Activated naive CD4-positive, alpha-beta T cell treated with anti-CD3 and anti-CD28 coated beads, Interleukin-2, amount 50 U/mL, for 24 hours (primary cell): Measurements from ENCODE around the gene GLIPR1.
"Not testable (repeated sequence)": the region's sequence is repeated elsewhere in the genome, so short reads cannot be mapped to it uniquely, and the experiment has no call there.

Experiments
- H3K27ac Mint-ChIP-seq: one replicate; pipeline ENCODE4 v1.8.0; 2021; ENCODE audit warnings: mild to moderate bottlenecking, mixed read lengths
- H3K27me3 Mint-ChIP-seq: one replicate; pipeline ENCODE4 v1.8.0; 2021; ENCODE audit warnings: mixed read lengths
- H3K36me3 Mint-ChIP-seq: one replicate; pipeline ENCODE4 v1.8.0; 2021; ENCODE audit warnings: mixed read lengths
- H3K4me1 Mint-ChIP-seq: one replicate; pipeline ENCODE4 v1.8.0; 2021; ENCODE audit warnings: mixed read lengths
- H3K4me3 Mint-ChIP-seq: one replicate; pipeline ENCODE4 v1.8.0; 2021; ENCODE audit warnings: mild to moderate bottlenecking, mixed read lengths
- H3K9me3 Mint-ChIP-seq: one replicate; pipeline ENCODE4 v1.8.0; 2021; ENCODE audit warnings: mixed read lengths

GLIPR1 gene

DNA sequence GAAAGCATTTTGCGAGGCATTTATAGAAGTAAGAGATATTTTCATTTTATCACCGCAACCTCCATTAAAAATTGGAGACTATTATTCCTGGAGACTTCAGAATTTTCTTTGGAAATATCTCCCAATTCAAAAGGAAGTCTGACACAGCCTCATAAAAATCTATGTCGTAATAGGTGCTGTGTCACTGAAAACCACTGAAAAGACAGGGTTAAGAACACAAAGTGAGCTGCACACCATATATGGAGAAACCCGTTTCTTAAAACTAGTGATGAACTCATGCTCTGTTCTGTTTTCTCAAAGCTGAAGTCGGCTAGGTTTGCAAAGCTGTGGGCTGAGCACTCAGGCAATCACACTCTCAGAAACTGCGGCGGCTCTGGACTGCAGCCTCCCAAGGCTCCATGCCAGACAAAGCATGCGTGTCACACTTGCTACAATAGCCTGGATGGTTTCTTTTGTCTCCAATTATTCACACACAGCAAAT is at the start of gene GLIPR1:
Gene GLIPR1 (plus strand): TSS at position 287 of the 481 bp plus-strand sequence. CDS start 126 bp downstream, at position 413.
- Mint-ChIP-seq H3K9me3 (no peaks in the 10 kb centered on the region), H3K27me3 (no peaks in the 10 kb centered on the region), H3K36me3 (peaks cover 4% of the 10 kb centered on the region), H3K4me1 (peaks cover 89% of the 10 kb centered on the region), H3K27ac (peak within 1 kb of the TSS; percentile 90), H3K4me3 (peak within 1 kb of the TSS; percentile 76)

DNA sequence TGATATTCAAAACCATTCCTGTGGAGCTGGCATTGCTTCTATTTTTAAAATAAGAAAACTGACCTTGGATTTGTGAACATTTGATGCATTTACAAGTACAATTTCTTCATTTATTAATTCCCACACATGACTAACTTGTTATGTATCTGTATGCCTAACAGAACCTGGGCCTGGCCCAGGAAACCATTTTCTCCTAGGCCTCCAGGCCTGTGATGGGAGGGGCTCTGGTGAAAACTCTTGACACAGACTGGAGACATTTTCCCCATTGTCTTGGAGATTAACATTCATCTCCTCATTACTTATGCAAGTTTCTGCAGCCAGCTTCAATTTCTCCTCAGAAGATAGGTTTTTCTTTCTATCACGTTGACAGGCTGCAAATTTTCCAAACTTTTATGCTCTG is 47.6 kb upstream of the GLIPR1 start:
- Mint-ChIP-seq H3K36me3 (peaks cover 10% of the 10 kb centered on the region), H3K9me3 (peaks cover under 1% of the 10 kb centered on the region), H3K4me3 (no peak overlapping the region), H3K4me1 (no peaks in the 10 kb centered on the region), H3K27ac (no peak overlapping the region), H3K27me3 (no peaks in the 10 kb centered on the region)

DNA sequence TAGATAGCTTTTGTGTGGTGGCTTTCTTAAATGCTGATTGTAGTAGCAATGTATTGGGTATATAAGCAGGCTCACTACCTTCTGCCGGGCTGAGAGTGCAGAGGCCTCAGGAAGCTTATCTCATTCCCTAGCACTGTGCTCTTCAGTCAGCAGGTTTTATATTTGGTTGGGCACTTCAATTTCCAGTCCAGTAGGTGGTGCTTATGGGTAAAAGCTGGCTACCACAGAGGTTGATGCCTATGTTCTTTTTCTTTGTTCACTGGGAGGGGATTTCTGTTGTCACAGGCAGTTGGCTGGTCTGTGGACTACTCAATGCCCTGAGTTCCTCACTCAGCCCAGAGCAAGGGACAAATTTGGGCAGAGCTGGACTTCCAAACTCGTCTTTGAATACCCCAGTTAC is 43.0 kb upstream of the GLIPR1 start:
- H3K27ac Mint-ChIP-seq, result no peak overlapping the region
- no peaks in the 10 kb centered on the region for H3K4me1 Mint-ChIP-seq
- peaks cover 6% of the 10 kb centered on the region for H3K9me3 Mint-ChIP-seq
- no peak overlapping the region for H3K4me3 Mint-ChIP-seq
- peaks cover 8% of the 10 kb centered on the region for H3K27me3 Mint-ChIP-seq
- H3K36me3 Mint-ChIP-seq, result peaks cover 5% of the 10 kb centered on the region

DNA sequence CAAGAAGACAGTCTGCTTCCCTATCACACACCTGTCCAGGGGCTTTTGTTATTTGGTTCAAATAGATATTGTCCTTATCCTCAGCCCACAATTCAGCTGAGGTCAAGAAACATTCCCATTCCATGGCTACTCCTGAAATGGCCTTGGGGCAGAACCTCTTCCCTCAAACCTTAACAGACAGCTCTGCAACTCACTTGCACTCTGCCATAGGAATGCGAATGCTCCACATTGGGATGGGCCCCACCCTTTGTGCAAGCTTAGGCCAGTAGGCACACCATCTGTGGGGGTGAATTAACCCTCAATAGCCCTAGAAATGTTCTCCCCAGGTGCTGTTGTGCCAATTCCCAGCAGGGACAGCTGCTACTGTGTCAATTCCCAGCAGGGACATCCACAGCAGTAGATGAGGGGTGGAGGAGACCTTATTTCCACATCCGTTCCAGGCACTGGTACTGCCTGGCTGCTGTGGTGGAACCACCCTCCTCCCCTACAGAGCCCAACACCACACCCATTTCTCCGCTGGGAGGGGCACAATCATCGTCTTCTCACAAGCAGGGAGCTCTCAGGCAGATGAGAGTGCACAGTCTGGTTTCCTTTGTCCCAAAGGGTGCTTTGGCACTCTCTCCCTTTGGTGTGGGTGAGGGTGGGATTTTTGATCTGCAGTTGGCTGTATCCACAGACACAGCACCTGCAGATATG is 42.3 kb upstream of the GLIPR1 start:
- H3K27me3 Mint-ChIP-seq, result peaks cover 8% of the 10 kb centered on the region
- no peaks in the 10 kb centered on the region for H3K4me1 Mint-ChIP-seq
- H3K4me3 Mint-ChIP-seq, result no peak overlapping the region
- H3K36me3 Mint-ChIP-seq, result peaks cover 5% of the 10 kb centered on the region
- no peak overlapping the region for H3K27ac Mint-ChIP-seq
- peaks cover 6% of the 10 kb centered on the region for H3K9me3 Mint-ChIP-seq

DNA sequence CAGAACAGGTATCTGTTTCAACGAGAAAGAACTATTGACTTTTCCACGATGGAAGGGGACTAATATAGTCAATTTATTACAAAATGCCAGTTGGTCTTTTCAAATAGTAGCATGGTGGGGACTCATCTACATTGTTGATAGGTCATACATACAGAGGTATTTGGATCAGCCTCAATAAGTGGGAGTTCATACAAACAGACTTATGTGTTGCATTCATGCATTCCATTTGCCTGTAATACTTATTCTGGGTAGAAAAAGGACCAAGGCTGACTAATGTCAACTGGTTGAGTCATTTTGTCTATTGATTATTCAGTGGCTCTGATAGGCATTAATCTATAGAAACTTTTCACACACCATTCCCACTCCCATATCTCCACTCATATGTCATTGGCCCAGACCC is 41.5 kb upstream of the GLIPR1 start:
- peaks cover 5% of the 10 kb centered on the region for H3K36me3 Mint-ChIP-seq
- H3K27ac Mint-ChIP-seq, result no peak overlapping the region
- peaks cover 6% of the 10 kb centered on the region for H3K9me3 Mint-ChIP-seq
- H3K4me1 Mint-ChIP-seq, result no peaks in the 10 kb centered on the region
- H3K4me3 Mint-ChIP-seq, result no peak overlapping the region
- peaks cover 10% of the 10 kb centered on the region for H3K27me3 Mint-ChIP-seq

DNA sequence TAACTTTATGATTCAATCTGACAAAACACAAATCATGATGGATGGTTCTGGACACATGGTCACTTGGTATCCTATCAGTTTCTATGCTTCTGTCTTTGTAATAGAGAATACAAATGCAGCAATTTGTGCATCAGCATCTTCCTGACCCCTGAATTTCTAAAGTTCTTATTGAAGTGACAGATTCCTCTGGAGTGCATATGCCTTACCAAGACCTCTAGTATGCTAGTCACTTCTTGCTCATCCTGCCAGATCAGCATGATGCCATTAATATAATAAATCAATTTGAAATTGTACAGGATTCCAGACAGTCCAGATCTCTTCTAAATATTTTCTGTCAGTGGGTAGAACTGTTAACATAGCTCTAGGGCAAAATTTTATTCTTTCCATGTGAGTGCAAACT is 40.6 kb upstream of the GLIPR1 start:
- H3K27me3 Mint-ChIP-seq, result peaks cover 10% of the 10 kb centered on the region
- H3K27ac Mint-ChIP-seq, result no peak overlapping the region
- peaks cover 5% of the 10 kb centered on the region for H3K36me3 Mint-ChIP-seq
- no peaks in the 10 kb centered on the region for H3K4me1 Mint-ChIP-seq
- peaks cover 6% of the 10 kb centered on the region for H3K9me3 Mint-ChIP-seq
- no peak overlapping the region for H3K4me3 Mint-ChIP-seq

DNA sequence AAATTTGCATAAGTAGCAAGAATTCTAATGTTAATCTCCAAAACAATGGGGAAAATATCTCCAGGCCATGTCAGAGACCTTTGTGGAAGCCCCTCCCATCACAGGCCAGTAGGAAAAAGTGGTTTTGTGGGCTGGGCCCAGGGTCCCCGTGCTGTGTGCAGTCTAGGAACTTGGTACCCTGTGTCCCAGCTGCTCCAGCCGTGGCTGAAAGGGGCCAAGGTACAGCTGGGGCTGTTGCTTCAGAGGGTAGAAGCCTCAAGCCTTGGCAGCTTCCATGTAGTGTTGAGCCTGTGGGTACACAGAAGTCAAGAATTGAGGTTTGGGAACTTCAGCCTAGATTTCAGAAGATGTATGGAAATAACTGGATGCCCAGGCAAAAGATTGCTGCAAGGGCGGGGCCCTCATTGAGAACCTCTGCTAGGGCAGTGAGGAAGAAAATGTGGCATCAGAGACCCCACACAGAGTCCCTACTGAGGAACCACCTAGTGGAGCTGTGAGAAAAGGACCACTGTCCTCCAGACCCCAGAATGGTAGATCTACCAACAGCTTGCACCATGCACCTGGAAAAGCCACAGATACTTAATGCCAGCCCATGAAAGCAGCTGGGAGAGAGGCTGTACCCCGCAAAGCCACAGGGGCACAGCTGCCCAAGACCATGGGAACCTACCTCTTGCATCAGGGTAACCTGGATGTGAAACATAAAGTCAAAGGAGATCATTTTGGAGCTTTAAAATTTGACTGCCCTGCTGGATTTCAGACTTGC is 38.7 kb upstream of the GLIPR1 start:
- H3K4me3 Mint-ChIP-seq, H3K4me1 Mint-ChIP-seq, H3K27ac Mint-ChIP-seq, H3K9me3 Mint-ChIP-seq, H3K36me3 Mint-ChIP-seq: not testable (repeated sequence)
- peaks cover 10% of the 10 kb centered on the region for H3K27me3 Mint-ChIP-seq

DNA sequence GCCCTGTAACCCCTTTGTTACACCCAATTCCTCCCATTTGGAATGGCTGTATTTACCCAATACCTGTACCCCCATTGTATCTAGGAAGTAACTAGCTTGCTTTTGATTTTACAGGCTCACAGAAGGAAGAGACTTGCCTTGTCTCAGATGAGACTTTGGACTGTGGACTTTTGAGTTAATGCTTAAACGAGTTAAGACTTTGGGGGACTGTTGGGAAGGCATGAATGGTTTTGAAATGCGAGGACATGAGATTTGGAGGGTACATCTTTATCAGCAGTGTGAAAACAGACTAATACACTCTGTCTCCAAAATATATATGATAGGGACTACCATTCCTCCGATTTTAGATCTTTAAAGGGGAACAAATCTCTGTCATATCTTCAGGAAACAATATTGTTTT is 38.1 kb upstream of the GLIPR1 start:
- peaks cover 10% of the 10 kb centered on the region for H3K27me3 Mint-ChIP-seq
- H3K4me3 Mint-ChIP-seq, H3K9me3 Mint-ChIP-seq, H3K27ac Mint-ChIP-seq, H3K4me1 Mint-ChIP-seq, H3K36me3 Mint-ChIP-seq: not testable (repeated sequence)

DNA sequence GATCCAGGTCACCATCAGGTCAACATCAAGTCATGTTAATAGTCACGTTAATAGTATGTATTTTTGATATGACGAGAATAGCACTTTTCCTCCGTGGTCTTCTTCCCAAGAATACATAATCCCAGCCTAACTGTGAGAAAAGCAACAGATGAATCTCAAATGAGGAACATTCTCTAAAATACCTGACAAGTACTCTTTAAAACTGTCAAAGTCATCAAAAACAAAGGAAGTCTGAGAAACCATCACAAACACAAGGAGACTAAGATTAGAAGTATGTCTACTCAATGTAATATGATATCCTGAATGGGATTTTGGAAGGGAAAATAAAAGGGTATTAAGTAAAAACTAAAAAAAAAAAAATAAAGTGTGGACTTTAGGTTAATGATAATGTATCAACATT is 36.8 kb upstream of the GLIPR1 start:
- H3K36me3 Mint-ChIP-seq, result peaks cover 4% of the 10 kb centered on the region
- no peaks in the 10 kb centered on the region for H3K4me1 Mint-ChIP-seq
- peaks cover 10% of the 10 kb centered on the region for H3K27me3 Mint-ChIP-seq
- H3K9me3 Mint-ChIP-seq, result peaks cover 6% of the 10 kb centered on the region
- H3K4me3 Mint-ChIP-seq, result no peak overlapping the region
- no peak overlapping the region for H3K27ac Mint-ChIP-seq

DNA sequence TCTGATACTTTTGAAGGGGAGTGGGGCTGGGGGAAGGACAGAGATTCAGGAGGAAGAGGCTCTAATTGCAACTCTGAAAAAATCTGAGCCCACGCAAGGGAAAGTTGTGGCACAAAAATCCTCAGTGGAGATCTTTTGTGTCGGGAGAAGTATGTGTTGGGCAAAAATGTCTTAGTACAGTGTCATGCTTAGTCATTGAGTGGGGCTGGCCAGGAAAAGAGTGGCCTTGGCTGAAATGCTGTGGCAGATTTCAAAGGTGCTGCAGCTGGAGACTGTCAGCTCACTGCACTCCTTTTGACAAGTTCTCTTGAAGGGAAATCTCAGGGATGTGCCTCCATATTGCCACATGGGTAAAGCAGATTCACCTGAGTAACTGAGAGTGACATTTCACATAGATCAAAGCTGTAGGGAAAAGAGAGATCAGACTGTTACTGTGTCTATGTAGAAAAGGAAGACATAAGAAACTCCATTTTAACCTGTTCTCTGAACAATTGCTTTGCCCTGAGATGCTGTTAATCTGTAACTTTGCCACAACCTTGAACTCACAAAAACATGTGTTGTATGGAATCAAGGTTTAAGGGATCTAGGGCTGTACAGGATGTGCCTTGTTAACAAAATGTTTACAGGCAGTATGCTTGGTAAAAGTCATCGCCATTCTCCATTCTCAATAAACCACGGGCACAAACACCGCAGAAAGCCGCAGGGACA is 36.0 kb upstream of the GLIPR1 start:
- Mint-ChIP-seq H3K4me3 (no peak overlapping the region), H3K27ac (no peak overlapping the region), H3K36me3 (peaks cover 4% of the 10 kb centered on the region), H3K9me3 (peaks cover 6% of the 10 kb centered on the region), H3K27me3 (peaks cover 10% of the 10 kb centered on the region), H3K4me1 (no peaks in the 10 kb centered on the region)

DNA sequence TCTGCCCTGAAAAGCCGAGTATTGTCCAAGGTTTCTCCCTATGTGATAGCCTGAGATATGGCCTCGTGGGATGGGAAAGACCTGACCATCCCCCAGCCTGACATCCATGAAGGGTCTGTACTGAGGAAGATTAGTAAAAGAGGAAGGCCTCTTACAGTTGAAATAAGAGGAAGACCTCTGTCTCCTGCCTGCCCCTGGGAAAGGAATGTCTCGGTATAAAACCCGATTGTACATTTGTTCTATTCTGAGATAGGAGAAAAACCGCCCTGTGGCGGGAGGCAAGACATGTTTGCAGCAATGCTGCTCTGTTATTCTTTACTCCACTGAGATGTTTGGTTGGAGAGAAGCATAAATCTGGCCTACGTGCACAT is 35.4 kb upstream of the GLIPR1 start:
- not testable (repeated sequence) for H3K36me3 Mint-ChIP-seq, H3K4me1 Mint-ChIP-seq, H3K9me3 Mint-ChIP-seq, H3K4me3 Mint-ChIP-seq, H3K27me3 Mint-ChIP-seq, H3K27ac Mint-ChIP-seq

DNA sequence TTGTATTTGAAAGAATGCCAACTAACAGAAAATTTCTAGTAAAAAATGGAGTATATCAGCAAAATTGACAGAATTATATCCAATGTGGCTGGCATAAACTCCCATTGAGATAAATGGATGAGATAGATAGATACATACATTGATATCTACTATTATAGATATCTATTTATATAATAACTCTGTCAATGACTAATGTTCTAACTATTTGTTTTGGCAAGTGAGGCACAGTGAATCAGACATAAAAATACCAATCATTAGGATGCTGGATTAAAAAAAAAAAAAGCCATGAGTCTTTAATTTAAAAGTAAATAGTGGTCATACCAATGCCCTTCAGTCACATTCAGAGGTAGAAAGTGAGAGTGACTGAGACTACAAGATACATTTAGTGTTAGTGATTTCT is 33.7 kb upstream of the GLIPR1 start:
- Mint-ChIP-seq H3K27me3 (peaks cover 3% of the 10 kb centered on the region), H3K4me3 (no peak overlapping the region), H3K36me3 (no peaks in the 10 kb centered on the region), H3K27ac (no peak overlapping the region), H3K9me3 (no peaks in the 10 kb centered on the region), H3K4me1 (no peaks in the 10 kb centered on the region)

DNA sequence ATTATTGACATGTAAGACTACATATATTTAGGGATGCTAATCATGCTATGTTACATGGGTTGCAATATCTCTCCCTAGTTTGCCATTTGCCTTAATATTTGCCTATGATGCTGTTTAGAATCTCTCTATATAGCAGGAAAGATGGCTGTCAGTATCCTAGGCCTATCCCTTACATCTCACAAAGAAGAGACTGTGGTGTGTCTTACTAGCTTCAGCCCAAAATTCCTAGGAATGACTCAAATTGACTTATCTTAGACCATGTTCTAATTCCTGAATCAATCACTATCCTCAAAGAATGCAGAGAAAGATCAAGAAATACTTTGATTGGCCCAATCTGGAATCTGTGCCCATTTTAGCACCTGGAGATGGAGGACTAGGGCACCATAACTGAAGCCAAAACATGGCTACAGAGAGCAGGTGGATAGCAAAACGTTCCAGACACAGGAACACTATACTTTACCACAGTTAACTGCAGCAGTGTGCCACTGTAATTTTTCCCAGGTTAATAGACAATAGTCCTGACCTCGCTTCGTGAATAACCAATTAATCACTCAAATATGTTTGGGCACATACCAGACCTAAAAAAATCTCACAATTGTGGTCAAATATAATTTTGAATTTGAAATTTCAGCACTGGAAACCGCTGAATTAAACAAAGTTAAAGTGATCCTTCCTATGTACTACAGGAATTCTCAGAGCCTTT is 32.7 kb upstream of the GLIPR1 start:
- Mint-ChIP-seq H3K27ac (no peak overlapping the region), H3K4me1 (no peaks in the 10 kb centered on the region), H3K4me3 (no peak overlapping the region), H3K27me3 (peaks cover 2% of the 10 kb centered on the region), H3K36me3 (no peaks in the 10 kb centered on the region), H3K9me3 (no peaks in the 10 kb centered on the region)

DNA sequence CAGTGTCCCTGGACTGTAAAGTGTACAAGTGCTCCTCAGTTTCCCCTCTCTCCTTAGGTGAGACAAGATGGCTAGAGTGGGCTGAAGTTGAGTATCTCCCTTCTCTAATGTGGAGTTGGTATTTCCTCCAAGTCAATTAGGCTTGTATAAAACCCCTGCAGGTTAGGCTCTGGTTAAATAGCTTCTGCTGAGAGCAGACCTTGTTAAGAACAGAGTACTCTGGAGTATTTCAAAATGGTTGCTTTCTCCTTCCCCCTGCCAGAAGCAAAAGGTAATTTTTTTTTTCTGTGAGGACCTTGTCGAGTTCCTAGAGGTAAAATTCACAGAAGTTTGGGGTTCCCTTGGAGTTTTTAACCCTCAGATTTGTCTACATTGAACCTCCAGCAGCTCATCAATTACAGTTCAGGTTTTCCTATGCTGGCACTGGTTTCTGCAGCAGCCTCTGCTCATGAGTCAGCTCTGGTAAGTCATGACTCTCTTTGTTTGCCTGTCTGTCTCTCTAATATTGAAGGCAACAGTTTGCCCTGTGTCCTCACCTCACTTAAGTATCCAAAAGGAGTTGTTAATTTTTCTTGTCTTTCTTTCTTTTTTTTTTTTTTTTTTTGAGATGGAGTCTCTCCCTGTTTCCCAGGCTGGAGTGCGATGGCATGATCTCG is 27.8 kb upstream of the GLIPR1 start:
- H3K27ac Mint-ChIP-seq, result no peak overlapping the region
- no peak overlapping the region for H3K4me3 Mint-ChIP-seq
- no peaks in the 10 kb centered on the region for H3K36me3 Mint-ChIP-seq
- no peaks in the 10 kb centered on the region for H3K9me3 Mint-ChIP-seq
- no peaks in the 10 kb centered on the region for H3K27me3 Mint-ChIP-seq
- peaks cover 17% of the 10 kb centered on the region for H3K4me1 Mint-ChIP-seq

DNA sequence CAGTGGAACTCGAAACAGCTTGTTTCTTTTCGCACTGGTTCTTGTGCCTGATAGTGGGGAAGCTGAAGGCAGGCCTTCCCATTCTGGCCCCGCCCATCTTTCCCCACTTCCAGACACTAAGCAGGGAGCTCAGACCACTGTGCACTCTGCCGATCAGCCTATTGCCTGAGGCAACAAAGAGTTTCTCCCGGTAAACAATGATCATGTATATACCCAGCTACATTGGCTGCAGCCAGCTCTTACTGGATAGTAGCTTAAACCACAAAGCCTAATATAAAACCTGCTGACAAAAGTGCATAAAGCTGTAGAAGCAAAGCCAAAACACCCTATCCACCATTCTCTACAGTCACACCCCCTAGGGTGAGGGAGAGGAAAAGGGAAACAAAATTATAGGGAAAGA is 24.7 kb upstream of the GLIPR1 start:
- Mint-ChIP-seq H3K9me3 (no peaks in the 10 kb centered on the region), H3K27me3 (no peaks in the 10 kb centered on the region), H3K4me3 (no peak overlapping the region), H3K4me1 (peaks cover 25% of the 10 kb centered on the region), H3K36me3 (peaks cover 1% of the 10 kb centered on the region), H3K27ac (peak overlapping the region; percentile 15)
